Keratinocyte (primary cell): Measurements from ENCODE around the gene DNM1. TPM values are rescaled to one million over a fixed set of nuclear protein-coding genes. Genes with fewer than 3 reads are reported as not detected.

ENCODE experiments used
- DNase-seq: peaks from one replicate; pipeline ENCODE4 v3.0.0-alpha.2; 2011; ENCODE audit warnings: low read depth, missing footprints, low spot score
- FAIRE-seq: peaks from 2 replicates; lab custom pipeline; 2011; peaks lifted over from hg19 to GRCh38; lab: Jason Lieb, UNC
- H2AFZ ChIP-seq: 2 replicates; pipeline ENCODE4 v1.6.0; 2012; ENCODE audit warnings: low read length, control low read depth, inconsistent platforms; ENCODE audit not compliant: control insufficient read depth
- H3K27ac ChIP-seq: 2 replicates; pipeline ENCODE4 v1.5.1; 2011; ENCODE audit warnings: low read length; ENCODE audit not compliant: control insufficient read depth, insufficient read depth
- H3K27me3 ChIP-seq: 3 replicates; pipeline ENCODE4 v1.6.0; 2011; ENCODE audit warnings: low read length; ENCODE audit not compliant: control insufficient read depth, insufficient read depth; ENCODE audit errors: extremely low read depth
- H3K36me3 ChIP-seq, 2 experiments: 2 replicates in 1 of 2; 3 replicates in 1 of 2; pipeline ENCODE4 v1.5.1; 2011; ENCODE audit warnings: low read length in 2 of 2, mild to moderate bottlenecking in 1 of 2; ENCODE audit not compliant: control insufficient read depth in 2 of 2, insufficient read depth in 2 of 2; ENCODE audit errors: extremely low read depth in 1 of 2
- H3K4me1 ChIP-seq: 3 replicates; pipeline ENCODE4 v1.5.1; 2011; ENCODE audit warnings: low read length; ENCODE audit not compliant: control insufficient read depth, insufficient read depth; ENCODE audit errors: extremely low read depth
- H3K4me2 ChIP-seq: 3 replicates; pipeline ENCODE4 v1.6.0; 2011; ENCODE audit warnings: low read depth, low read length; ENCODE audit not compliant: control insufficient read depth, insufficient read depth; ENCODE audit errors: extremely low read depth
- H3K4me3 ChIP-seq, 3 experiments: fragments of 200-600 bp in 1 of 3; sonication (generic) in 1 of 3; 2 replicates in 2 of 3; 3 replicates in 1 of 3; pipeline ENCODE4 v1.5.1; 2011 to 2016; ENCODE audit warnings: low read length in 3 of 3, mild to moderate bottlenecking in 3 of 3, control low read depth in 2 of 3, inconsistent platforms in 1 of 3, low read depth in 1 of 3, mixed read lengths in 1 of 3, mixed run types in 1 of 3, moderate library complexity in 1 of 3; ENCODE audit not compliant: control insufficient read depth in 2 of 3, insufficient read depth in 2 of 3; ENCODE audit errors: extremely low read depth in 1 of 3
- H3K79me2 ChIP-seq: 2 replicates; pipeline ENCODE4 v1.6.0; 2012; ENCODE audit warnings: low read length; ENCODE audit not compliant: control insufficient read depth, insufficient read depth
- H3K9ac ChIP-seq: 3 replicates; pipeline ENCODE4 v1.6.0; 2011; ENCODE audit warnings: low read length; ENCODE audit not compliant: control insufficient read depth, insufficient read depth; ENCODE audit errors: extremely low read depth
- H3K9me1 ChIP-seq: 3 replicates; pipeline ENCODE4 v1.6.0; 2011; ENCODE audit warnings: low read length; ENCODE audit not compliant: control insufficient read depth, insufficient read depth; ENCODE audit errors: extremely low read depth
- H3K9me3 ChIP-seq: 2 replicates; pipeline ENCODE4 v1.5.1; 2012; ENCODE audit warnings: low read depth, low read length; ENCODE audit not compliant: control insufficient read depth
- H4K20me1 ChIP-seq: 3 replicates; pipeline ENCODE4 v1.6.0; 2011; ENCODE audit warnings: low read length; ENCODE audit not compliant: control insufficient read depth, insufficient read depth; ENCODE audit errors: extremely low read depth
- EZH2 ChIP-seq: IDR thresholded peaks from one replicate; pipeline ENCODE4 v1.6.1; 2012; ENCODE audit warnings: inconsistent platforms, mild to moderate bottlenecking, low read length, moderate library complexity
- dilution Hi-C: fragments of 300-500 bp; cut with MboI; formaldehyde crosslinking; loops from one replicate; pipeline ENCODE4 v1.7.0; 2020; ENCODE audit warnings: low sequenced_read_pairs; ENCODE audit not compliant: extremely low pct_ligation_motif_present
- polyA plus RNA-seq, 5 experiments: library from polyadenylated mRNA; depleted of rRNA in 3 of 5; stranded (reverse) in 3 of 5; stranded (forward) in 1 of 5; unstranded in 1 of 5; fragments of >200 nt; gene quantifications; 1 replicate in 1 of 5; 2 replicates in 3 of 5; 3 replicates in 1 of 5; pipeline versions ENCODE4 v1.2.1 to v1.2.3, GENCODE V29; 2011 to 2012; ENCODE audit warnings: missing spikeins in 2 of 5, low read depth in 1 of 5, low replicate concordance in 1 of 5
- TF ChIP-seq, protein P1 (sequence below), 3 experiments: IDR thresholded peaks in 1 of 3; conservative IDR thresholded peaks in 1 of 3; optimal IDR thresholded peaks in 1 of 3; 2 replicates in 2 of 3; 3 replicates in 1 of 3; pipeline versions ENCODE3 to v1.5.1; 2011; ENCODE audit warnings: low read length in 3 of 3, mild to moderate bottlenecking in 3 of 3, moderate library complexity in 2 of 3, control low read depth in 1 of 3, inconsistent platforms in 1 of 3; ENCODE audit not compliant: insufficient read depth in 2 of 3; ENCODE audit errors: extremely low read depth in 1 of 3

DNM1 gene
- polyA plus RNA-seq, 1 donor (not counting 4 experiments of a cell fraction or from before 2014, with no cell fraction given): 0.25 TPM

DNA sequence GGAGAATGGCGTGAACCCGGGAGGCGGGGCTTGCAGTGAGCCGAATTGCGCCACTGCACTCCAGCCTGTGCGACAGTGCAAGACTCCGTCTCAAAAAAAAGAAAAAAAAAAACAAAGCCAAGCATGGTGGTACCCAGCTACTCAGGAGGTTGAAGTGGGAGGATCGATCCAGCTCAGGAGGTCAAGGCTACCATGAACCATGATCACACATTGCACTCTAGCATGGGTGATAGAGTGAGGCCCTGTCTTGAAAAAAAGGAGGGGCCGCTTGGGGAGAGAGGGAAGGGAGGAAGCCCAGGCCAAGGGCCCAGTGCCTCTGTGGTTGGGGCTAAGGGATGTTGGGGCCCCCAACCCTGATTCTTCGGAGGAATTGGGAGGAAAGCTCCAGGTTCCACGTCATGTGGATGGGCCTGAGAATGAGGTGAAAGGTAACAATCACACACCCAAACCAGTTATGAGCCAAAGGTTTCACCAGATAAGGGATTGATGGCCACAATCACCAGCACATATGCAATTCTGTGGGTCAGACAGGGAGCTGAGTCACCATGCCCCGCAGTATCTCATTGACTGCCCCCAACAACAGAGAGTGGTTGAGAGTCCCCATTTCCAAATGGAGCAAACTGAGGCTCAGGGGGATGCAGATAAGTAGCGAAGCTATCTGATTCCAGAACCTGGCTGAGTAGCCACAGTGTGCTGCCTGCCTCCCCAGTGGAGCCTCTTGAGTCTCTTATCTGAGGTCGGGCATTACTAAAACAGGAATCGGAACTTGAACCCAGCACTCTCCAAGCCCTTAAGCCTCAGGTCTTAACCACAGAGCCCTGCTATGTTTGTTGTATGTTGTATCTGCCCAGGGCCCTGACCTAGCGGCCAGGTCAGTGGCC, 93.4 kb downstream of the DNM1 start:
- no peaks in the 10 kb centered on the region for H3K9me3 ChIP-seq
- no peak overlapping the region for H3K9ac ChIP-seq
- H3K79me2 ChIP-seq: no peaks in the 10 kb centered on the region
- no peaks in the 10 kb centered on the region for H3K9me1 ChIP-seq
- dilution Hi-C loops: no loop called here
- TF ChIP-seq EZH2: no peak
- TF ChIP-seq, protein P1, sequence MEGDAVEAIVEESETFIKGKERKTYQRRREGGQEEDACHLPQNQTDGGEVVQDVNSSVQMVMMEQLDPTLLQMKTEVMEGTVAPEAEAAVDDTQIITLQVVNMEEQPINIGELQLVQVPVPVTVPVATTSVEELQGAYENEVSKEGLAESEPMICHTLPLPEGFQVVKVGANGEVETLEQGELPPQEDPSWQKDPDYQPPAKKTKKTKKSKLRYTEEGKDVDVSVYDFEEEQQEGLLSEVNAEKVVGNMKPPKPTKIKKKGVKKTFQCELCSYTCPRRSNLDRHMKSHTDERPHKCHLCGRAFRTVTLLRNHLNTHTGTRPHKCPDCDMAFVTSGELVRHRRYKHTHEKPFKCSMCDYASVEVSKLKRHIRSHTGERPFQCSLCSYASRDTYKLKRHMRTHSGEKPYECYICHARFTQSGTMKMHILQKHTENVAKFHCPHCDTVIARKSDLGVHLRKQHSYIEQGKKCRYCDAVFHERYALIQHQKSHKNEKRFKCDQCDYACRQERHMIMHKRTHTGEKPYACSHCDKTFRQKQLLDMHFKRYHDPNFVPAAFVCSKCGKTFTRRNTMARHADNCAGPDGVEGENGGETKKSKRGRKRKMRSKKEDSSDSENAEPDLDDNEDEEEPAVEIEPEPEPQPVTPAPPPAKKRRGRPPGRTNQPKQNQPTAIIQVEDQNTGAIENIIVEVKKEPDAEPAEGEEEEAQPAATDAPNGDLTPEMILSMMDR (optimal IDR thresholded peaks at IDR 0.05 in 1 of 3, IDR thresholded peaks at IDR 0.05 in 1 of 3, conservative IDR thresholded peaks at IDR 0.05 in 1 of 3; ENCODE audit: extremely low read depth in 1 of 3, insufficient read depth in 2 of 3, low read length in 3 of 3): no peak
- H3K4me2 ChIP-seq: no peak overlapping the region
- no peak overlapping the region for H3K27ac ChIP-seq
- no peak overlapping the region for H2AFZ ChIP-seq
- no peaks in the 10 kb centered on the region for H3K36me3 ChIP-seq
- H3K4me3 ChIP-seq: no peak overlapping the region
- DNase-seq (no peak), FAIRE-seq (no peak)
- H3K4me1 ChIP-seq: peaks cover 8% of the 10 kb centered on the region
- no peaks in the 10 kb centered on the region for H3K27me3 ChIP-seq
- H4K20me1 ChIP-seq: no peaks in the 10 kb centered on the region

DNA sequence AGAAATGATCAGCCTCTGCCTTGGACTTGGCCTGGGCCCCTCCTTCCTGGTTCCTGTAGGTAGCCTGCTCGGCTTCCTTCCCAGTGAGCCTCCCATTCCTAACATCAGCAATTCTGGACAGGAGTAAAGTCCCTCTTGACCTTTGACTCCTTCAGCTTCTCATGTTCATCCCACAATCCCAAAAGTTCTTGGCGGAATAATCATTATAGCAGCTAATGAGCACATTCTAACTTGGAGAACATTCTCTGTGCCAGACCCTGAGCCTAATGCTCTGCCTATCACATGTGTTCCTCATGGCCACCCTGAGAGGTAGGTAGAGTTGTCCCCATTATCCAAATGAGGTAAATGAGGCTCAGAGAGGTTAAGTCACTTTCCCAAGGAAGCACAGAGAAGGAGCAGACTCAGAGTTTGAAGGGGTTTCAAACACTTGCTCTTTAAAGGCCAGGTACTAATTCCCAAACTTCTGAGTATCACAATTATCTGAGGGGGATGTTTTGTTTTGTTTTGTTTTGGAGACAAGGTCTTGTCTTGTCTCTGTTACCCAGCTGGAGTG, 94.1 kb downstream of the DNM1 start:
- Histone ChIP-seq H3K4me2 (no peak overlapping the region), H3K27ac (no peak overlapping the region), H3K79me2 (no peaks in the 10 kb centered on the region), H2AFZ (no peak overlapping the region), H3K27me3 (no peaks in the 10 kb centered on the region), H3K9me3 (no peaks in the 10 kb centered on the region), H3K36me3 (no peaks in the 10 kb centered on the region), H3K4me3 (no peak overlapping the region), H3K4me1 (peaks cover 8% of the 10 kb centered on the region), H3K9ac (no peak overlapping the region), H4K20me1 (no peaks in the 10 kb centered on the region), H3K9me1 (no peaks in the 10 kb centered on the region)
- dilution Hi-C loops: no loop called here
- TF ChIP-seq, protein P1 (optimal IDR thresholded peaks at IDR 0.05 in 1 of 3, IDR thresholded peaks at IDR 0.05 in 1 of 3, conservative IDR thresholded peaks at IDR 0.05 in 1 of 3; ENCODE audit: extremely low read depth in 1 of 3, insufficient read depth in 2 of 3, low read length in 3 of 3): no peak
- TF ChIP-seq EZH2: no peak
- DNase-seq: no peak
- no peak for FAIRE-seq
